WTC11 (cell line): ENCODE results near the gene NINL. TPM values are rescaled to one million over a fixed set of nuclear protein-coding genes. Genes with fewer than 3 reads are reported as not detected.

Source experiments
- ATAC-seq: fragments of 200-7000 bp; cut with Tn5 transposase; 2 replicates; pipeline ENCODE4 v1.10.0; 2021; ENCODE audit warnings: mild to moderate bottlenecking, moderate library complexity
- CTCF ChIA-PET: fragments of 300-600 bp; sonication (Branson Sonifier 250); formaldehyde crosslinking; loops from one replicate; lab custom pipeline; 2021; ENCODE audit warnings: antibody characterized with exemption; lab: Charles Lee
- POLR2A ChIA-PET: fragments of 350-600 bp; sonication (Branson Sonifier 250); formaldehyde crosslinking; loops from one replicate; lab custom pipeline; 2021; ENCODE audit warnings: antibody characterized with exemption; lab: Charles Lee
- DNase-seq: peaks from one replicate; pipeline ENCODE4 v3.0.0; 2021; ENCODE audit warnings: low spot score
- H3K27ac Mint-ChIP-seq: 2 replicates; pipeline ENCODE4 v1.8.0; 2021; ENCODE audit warnings: mixed read lengths
- H3K27me3 Mint-ChIP-seq: 2 replicates; pipeline ENCODE4 v1.8.0; 2021; ENCODE audit warnings: low read depth, mild to moderate bottlenecking, moderate library complexity, mixed read lengths
- H3K36me3 Mint-ChIP-seq: 2 replicates; pipeline ENCODE4 v1.8.0; 2021; ENCODE audit warnings: mixed read lengths
- H3K4me1 Mint-ChIP-seq: 2 replicates; pipeline ENCODE4 v1.8.0; 2022; ENCODE audit warnings: mixed read lengths
- H3K4me3 Mint-ChIP-seq: 2 replicates; pipeline ENCODE4 v1.8.0; 2021; ENCODE audit warnings: mild to moderate bottlenecking, moderate library complexity, mixed read lengths
- H3K9me3 Mint-ChIP-seq: 2 replicates; pipeline ENCODE4 v1.8.0; 2021; ENCODE audit warnings: mixed read lengths
- CDX4 ChIP-seq: fragments of 250-450 bp; sonication (Bioruptor Pico); IDR thresholded peaks from 2 replicates; pipeline ENCODE4 v1.9.0; 2021; ENCODE audit warnings: moderate library complexity, mild to moderate bottlenecking, inconsistent platforms, borderline replicate concordance
- CREB1 ChIP-seq: sonication (generic); formaldehyde crosslinking; IDR thresholded peaks from 2 replicates; pipeline ENCODE4 v1.8.0; 2023; ENCODE audit warnings: mild to moderate bottlenecking, missing genetic modification reagents
- ETV6 ChIP-seq: sonication (generic); formaldehyde crosslinking; IDR thresholded peaks from 2 replicates; pipeline ENCODE4 v1.8.1; 2022; ENCODE audit warnings: mild to moderate bottlenecking, missing genetic modification reagents
- GABPB1 ChIP-seq: sonication (generic); formaldehyde crosslinking; IDR thresholded peaks from 2 replicates; pipeline ENCODE4 v1.8.1; 2023; ENCODE audit warnings: mild to moderate bottlenecking, missing genetic modification reagents
- JAZF1 ChIP-seq: fragments of 250-450 bp; sonication (Bioruptor Pico); IDR thresholded peaks from 2 replicates; pipeline ENCODE4 v1.9.0; 2021; ENCODE audit warnings: moderate library complexity, mild to moderate bottlenecking, inconsistent platforms
- MXD4 ChIP-seq: fragments of 250-450 bp; sonication (Bioruptor Pico); IDR thresholded peaks from 2 replicates; pipeline ENCODE4 v1.8.0; 2021; ENCODE audit warnings: mild to moderate bottlenecking, moderate library complexity, borderline replicate concordance
- RORB ChIP-seq: fragments of 250-450 bp; sonication (Bioruptor Pico); IDR thresholded peaks from 2 replicates; pipeline ENCODE4 v1.9.0; 2021; ENCODE audit warnings: mild to moderate bottlenecking
- SMAD3 ChIP-seq: sonication (generic); formaldehyde crosslinking; IDR thresholded peaks from 2 replicates; pipeline ENCODE4 v1.8.0; 2022; ENCODE audit warnings: missing genetic modification reagents, mild to moderate bottlenecking, borderline replicate concordance
- USF2 ChIP-seq: sonication (generic); formaldehyde crosslinking; IDR thresholded peaks from 2 replicates; pipeline ENCODE4 v1.8.1; 2023; ENCODE audit warnings: mild to moderate bottlenecking, missing genetic modification reagents, moderate library complexity
- ZNF263 ChIP-seq: sonication (generic); formaldehyde crosslinking; IDR thresholded peaks from 2 replicates; pipeline ENCODE4 v1.8.1; 2022; ENCODE audit warnings: low read depth, mild to moderate bottlenecking, moderate library complexity, missing genetic modification reagents
- ZNF671 ChIP-seq: fragments of 250-450 bp; sonication (Bioruptor Pico); IDR thresholded peaks from 2 replicates; pipeline ENCODE4 v1.8.0; 2021; ENCODE audit warnings: mild to moderate bottlenecking
- ZSCAN18 ChIP-seq: fragments of 250-450 bp; sonication (Bioruptor Pico); IDR thresholded peaks from 2 replicates; pipeline ENCODE4 v2.1.2; 2022; ENCODE audit warnings: mild to moderate bottlenecking, moderate library complexity
- total RNA-seq: library from RNA; stranded (reverse); gene quantifications from 3 replicates; pipeline ENCODE4 v1.2.3, GENCODE V29; 2021
- TF ChIP-seq, protein P1 (sequence below): fragments of 250-450 bp; sonication (Bioruptor Pico); IDR thresholded peaks from 2 replicates; pipeline ENCODE4 v1.9.0; 2021; ENCODE audit warnings: mild to moderate bottlenecking, borderline replicate concordance

Gene NINL
- total RNA-seq, 1 experiment from 2014 or later = 36.0 TPM

- H3K9me3 Mint-ChIP-seq = no peaks in the 10 kb centered on the region
- H3K27ac Mint-ChIP-seq = no peak overlapping the region
- H3K36me3 Mint-ChIP-seq = peaks cover 41% of the 10 kb centered on the region
- CTCF ChIA-PET = interaction anchor here (0.8 kb wide), 1 partner anchor 9 kb away, joined by 4 read pairs; no protein-coding TSS in a partner anchor
- DNase-seq (no peak), ATAC-seq (no peak)
- no peak overlapping the region for H3K4me3 Mint-ChIP-seq
- no peaks in the 10 kb centered on the region for H3K27me3 Mint-ChIP-seq
- TF ChIP-seq, protein P1, sequence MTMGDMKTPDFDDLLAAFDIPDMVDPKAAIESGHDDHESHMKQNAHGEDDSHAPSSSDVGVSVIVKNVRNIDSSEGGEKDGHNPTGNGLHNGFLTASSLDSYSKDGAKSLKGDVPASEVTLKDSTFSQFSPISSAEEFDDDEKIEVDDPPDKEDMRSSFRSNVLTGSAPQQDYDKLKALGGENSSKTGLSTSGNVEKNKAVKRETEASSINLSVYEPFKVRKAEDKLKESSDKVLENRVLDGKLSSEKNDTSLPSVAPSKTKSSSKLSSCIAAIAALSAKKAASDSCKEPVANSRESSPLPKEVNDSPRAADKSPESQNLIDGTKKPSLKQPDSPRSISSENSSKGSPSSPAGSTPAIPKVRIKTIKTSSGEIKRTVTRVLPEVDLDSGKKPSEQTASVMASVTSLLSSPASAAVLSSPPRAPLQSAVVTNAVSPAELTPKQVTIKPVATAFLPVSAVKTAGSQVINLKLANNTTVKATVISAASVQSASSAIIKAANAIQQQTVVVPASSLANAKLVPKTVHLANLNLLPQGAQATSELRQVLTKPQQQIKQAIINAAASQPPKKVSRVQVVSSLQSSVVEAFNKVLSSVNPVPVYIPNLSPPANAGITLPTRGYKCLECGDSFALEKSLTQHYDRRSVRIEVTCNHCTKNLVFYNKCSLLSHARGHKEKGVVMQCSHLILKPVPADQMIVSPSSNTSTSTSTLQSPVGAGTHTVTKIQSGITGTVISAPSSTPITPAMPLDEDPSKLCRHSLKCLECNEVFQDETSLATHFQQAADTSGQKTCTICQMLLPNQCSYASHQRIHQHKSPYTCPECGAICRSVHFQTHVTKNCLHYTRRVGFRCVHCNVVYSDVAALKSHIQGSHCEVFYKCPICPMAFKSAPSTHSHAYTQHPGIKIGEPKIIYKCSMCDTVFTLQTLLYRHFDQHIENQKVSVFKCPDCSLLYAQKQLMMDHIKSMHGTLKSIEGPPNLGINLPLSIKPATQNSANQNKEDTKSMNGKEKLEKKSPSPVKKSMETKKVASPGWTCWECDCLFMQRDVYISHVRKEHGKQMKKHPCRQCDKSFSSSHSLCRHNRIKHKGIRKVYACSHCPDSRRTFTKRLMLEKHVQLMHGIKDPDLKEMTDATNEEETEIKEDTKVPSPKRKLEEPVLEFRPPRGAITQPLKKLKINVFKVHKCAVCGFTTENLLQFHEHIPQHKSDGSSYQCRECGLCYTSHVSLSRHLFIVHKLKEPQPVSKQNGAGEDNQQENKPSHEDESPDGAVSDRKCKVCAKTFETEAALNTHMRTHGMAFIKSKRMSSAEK = no peak
- TF ChIP-seq CDX4 (CRISPR knock-in tag) (no peak), ZNF671 (no peak), JAZF1 (CRISPR knock-in tag) (no peak), GABPB1 (CRISPR knock-in tag) (no peak), CREB1 (CRISPR knock-in tag) (no peak), SMAD3 (CRISPR knock-in tag) (no peak)
- no peaks in the 10 kb centered on the region for H3K4me1 Mint-ChIP-seq
- POLR2A ChIA-PET = no interaction called here
Measured at GRCh38 chr20:25478889-25479568, 106.3 kb downstream of the NINL start.

GRCh38 chr20:25477014-25477882 lies 108.1 kb downstream of the NINL start:
- no peak overlapping the region for H3K27ac Mint-ChIP-seq
- H3K4me3 Mint-ChIP-seq = no peak overlapping the region
- DNase-seq (no peak), ATAC-seq (no peak)
- TF ChIP-seq RORB (CRISPR knock-in tag) (no peak), MXD4 (no peak), USF2 (CRISPR knock-in tag) (no peak), ZNF671 (no peak), JAZF1 (CRISPR knock-in tag) (no peak), ZSCAN18 (no peak), ETV6 (no peak), ZNF263 (CRISPR knock-in tag) (no peak)
- H3K36me3 Mint-ChIP-seq = peaks cover 36% of the 10 kb centered on the region
- no peaks in the 10 kb centered on the region for H3K4me1 Mint-ChIP-seq
- no peaks in the 10 kb centered on the region for H3K27me3 Mint-ChIP-seq
- CTCF ChIA-PET = interaction anchor here (0.6 to 1.1 kb wide), 2 partner anchors 10 to 708 kb away, joined by 3 to 4 read pairs; no protein-coding TSS in a partner anchor
- POLR2A ChIA-PET = interaction anchor here (0.6 to 0.7 kb wide), 2 partner anchors 63 to 118 kb away, joined by 3 to 4 read pairs; no protein-coding TSS in a partner anchor
- no peaks in the 10 kb centered on the region for H3K9me3 Mint-ChIP-seq
